Measurements from ENCODE around the gene CLCN2. TPM values are rescaled to one million over a fixed set of nuclear protein-coding genes. Genes with fewer than 3 reads are reported as not detected.

CLCN2 gene
- total RNA-seq, 1 donor = 4.3 TPM

GRCh38 chr3:184372296-184372821, 11.0 kb upstream of the CLCN2 start:
- Histone ChIP-seq H4K20me1 (ENCODE audit: insufficient read depth, low read length) (peaks cover 15% of the 10 kb centered on the region), H2AFZ (ENCODE audit: low read length) (no peak overlapping the region), H3K4me1 (ENCODE audit: insufficient read depth, low read length) (peaks cover 19% of the 10 kb centered on the region), H3K27me3 (ENCODE audit: insufficient read depth, low read length) (peaks cover 30% of the 10 kb centered on the region), H3K79me2 (ENCODE audit: insufficient read depth, low read length) (no peaks in the 10 kb centered on the region), H3K27ac (ENCODE audit: low read depth, low read length) (no peak overlapping the region), H3K9me3 (ENCODE audit: low read depth, low read length) (no peaks in the 10 kb centered on the region), H3K4me3 (ENCODE audit: insufficient read depth, low read length) (no peak overlapping the region), H3K36me3 (ENCODE audit: insufficient read depth, low read length) (peaks cover 7% of the 10 kb centered on the region), H3K4me2 (ENCODE audit: insufficient read depth, low read length) (no peak overlapping the region)
- DNase-seq (ENCODE audit: insufficient read length, low spot score, missing footprints) = peak; percentile 3
- no peak for TF ChIP-seq CTCF (IDR thresholded peaks at IDR 0.05; ENCODE audit: extremely low read depth, low read depth, low read length)

- peaks cover 24% of the 10 kb centered on the region for H3K27me3 ChIP-seq (ENCODE audit: insufficient read depth, low read length)
- no peak overlapping the region for H2AFZ ChIP-seq (ENCODE audit: low read length)
- H3K9me3 ChIP-seq (ENCODE audit: low read depth, low read length) = no peaks in the 10 kb centered on the region
- no peak overlapping the region for H3K4me3 ChIP-seq (ENCODE audit: insufficient read depth, low read length)
- H3K27ac ChIP-seq (ENCODE audit: low read depth, low read length) = no peak overlapping the region
- no peaks in the 10 kb centered on the region for H3K79me2 ChIP-seq (ENCODE audit: insufficient read depth, low read length)
- no peak overlapping the region for H3K4me2 ChIP-seq (ENCODE audit: insufficient read depth, low read length)
- H4K20me1 ChIP-seq (ENCODE audit: insufficient read depth, low read length) = peaks cover 15% of the 10 kb centered on the region
- DNase-seq (ENCODE audit: insufficient read length, low spot score, missing footprints) = peak; percentile 97
- H3K36me3 ChIP-seq (ENCODE audit: insufficient read depth, low read length) = peaks cover 14% of the 10 kb centered on the region
- peaks cover 19% of the 10 kb centered on the region for H3K4me1 ChIP-seq (ENCODE audit: insufficient read depth, low read length)
- TF ChIP-seq CTCF (IDR thresholded peaks at IDR 0.05; ENCODE audit: extremely low read depth, low read depth, low read length) = peak; percentile 99
These were observed 10.2 kb upstream of the CLCN2 start for GRCh38 chr3:184371570-184372018.

GRCh38 chr3:184368586-184369183, 7.3 kb upstream of the CLCN2 start:
- peaks cover 29% of the 10 kb centered on the region for H3K36me3 ChIP-seq (ENCODE audit: insufficient read depth, low read length)
- peaks cover 23% of the 10 kb centered on the region for H4K20me1 ChIP-seq (ENCODE audit: insufficient read depth, low read length)
- no peaks in the 10 kb centered on the region for H3K9me3 ChIP-seq (ENCODE audit: low read depth, low read length)
- peak overlapping the region; percentile 56 for H3K4me2 ChIP-seq (ENCODE audit: insufficient read depth, low read length)
- H3K79me2 ChIP-seq (ENCODE audit: insufficient read depth, low read length) = peaks cover 20% of the 10 kb centered on the region
- peaks cover 29% of the 10 kb centered on the region for H3K4me1 ChIP-seq (ENCODE audit: insufficient read depth, low read length)
- no peak overlapping the region for H3K4me3 ChIP-seq (ENCODE audit: insufficient read depth, low read length)
- H2AFZ ChIP-seq (ENCODE audit: low read length) = no peak overlapping the region
- TF ChIP-seq CTCF (IDR thresholded peaks at IDR 0.05; ENCODE audit: extremely low read depth, low read depth, low read length) = no peak
- peaks cover 5% of the 10 kb centered on the region for H3K27me3 ChIP-seq (ENCODE audit: insufficient read depth, low read length)
- H3K27ac ChIP-seq (ENCODE audit: low read depth, low read length) = peak overlapping the region; percentile 17
- DNase-seq (ENCODE audit: insufficient read length, low spot score, missing footprints) = peak; percentile 96

GRCh38 chr3:184368116-184368515, 6.7 kb upstream of the CLCN2 start:
- H4K20me1 ChIP-seq (ENCODE audit: insufficient read depth, low read length) = peaks cover 23% of the 10 kb centered on the region

More at GRCh38 chr3:184368116-184368515, 6.7 kb upstream of the CLCN2 start:
- Histone ChIP-seq H3K4me1 (ENCODE audit: insufficient read depth, low read length) (peaks cover 29% of the 10 kb centered on the region), H3K27ac (ENCODE audit: low read depth, low read length) (peak overlapping the region; percentile 26), H3K4me3 (ENCODE audit: insufficient read depth, low read length) (no peak overlapping the region), H3K27me3 (ENCODE audit: insufficient read depth, low read length) (peaks cover 5% of the 10 kb centered on the region), H2AFZ (ENCODE audit: low read length) (no peak overlapping the region), H3K79me2 (ENCODE audit: insufficient read depth, low read length) (peaks cover 25% of the 10 kb centered on the region), H3K9me3 (ENCODE audit: low read depth, low read length) (no peaks in the 10 kb centered on the region), H3K36me3 (ENCODE audit: insufficient read depth, low read length) (peaks cover 29% of the 10 kb centered on the region), H3K4me2 (ENCODE audit: insufficient read depth, low read length) (no peak overlapping the region)
- peak; percentile 52 for DNase-seq (ENCODE audit: insufficient read length, low spot score, missing footprints)
- TF ChIP-seq CTCF (IDR thresholded peaks at IDR 0.05; ENCODE audit: extremely low read depth, low read depth, low read length) = no peak

All from osteoblast (primary cell).